B cell (primary cell): ENCODE results near the gene PTP4A1. TPM values are rescaled to one million over a fixed set of nuclear protein-coding genes. Genes with fewer than 3 reads are reported as not detected.

Source experiments
- ATAC-seq: fragments of 200-7000 bp; cut with Tn5 transposase; one replicate; pipeline ENCODE4 v1.10.0; 2021; ENCODE audit warnings: low read depth, mild to moderate bottlenecking, moderate number of reproducible peaks, moderate library complexity
- CTCF ChIA-PET: fragments of 350-600 bp; sonication (Branson Sonifier 250); formaldehyde crosslinking; loops from one replicate; lab custom pipeline; 2021; ENCODE audit warnings: antibody characterized with exemption, inconsistent platforms; lab: Charles Lee
- POLR2A ChIA-PET: fragments of 350-600 bp; sonication (Branson Sonifier 250); formaldehyde crosslinking; loops from one replicate; lab custom pipeline; 2021; ENCODE audit warnings: antibody characterized with exemption; lab: Charles Lee
- DNase-seq: peaks from one replicate; pipeline ENCODE4 v3.0.0; 2013
- H2AFZ ChIP-seq: 2 replicates; pipeline ENCODE4 v1.6.1; 2012; ENCODE audit warnings: mild to moderate bottlenecking, low read depth, low read length; ENCODE audit not compliant: insufficient read depth, poor library complexity, severe bottlenecking
- H3K27ac ChIP-seq, 2 donors: 1 replicate in 1 of 2; 2 replicates in 1 of 2; pipeline ENCODE4 v1.5.1; 2012 to 2013; ENCODE audit warnings: low read length in 2 of 2, mild to moderate bottlenecking in 2 of 2, moderate library complexity in 1 of 2
- H3K27me3 ChIP-seq, 4 experiments: fragments of 200-600 bp in 1 of 4; sonication (generic) in 1 of 4; replicated peaks in 1 of 4; 1 replicate in 2 of 4; 2 replicates in 2 of 4; pipeline versions ENCODE4 v1.6.1 to v1.7.0; 2013 to 2016; ENCODE audit warnings: low read length in 3 of 4, mild to moderate bottlenecking in 2 of 4, mixed read lengths in 1 of 4, moderate library complexity in 1 of 4; ENCODE audit not compliant: insufficient read depth in 4 of 4, control insufficient read depth in 3 of 4; ENCODE audit errors: control extremely low read depth in 1 of 4
- H3K36me3 ChIP-seq, 2 experiments: replicated peaks in 1 of 2; 1 replicate in 1 of 2; 2 replicates in 1 of 2; pipeline versions ENCODE4 v1.6.1 to v1.7.1; 2013; ENCODE audit warnings: low read length in 1 of 2; ENCODE audit not compliant: insufficient read depth in 2 of 2, control insufficient read depth in 1 of 2; ENCODE audit errors: control extremely low read depth in 1 of 2, extremely low read depth in 1 of 2
- H3K4me1 ChIP-seq, 2 donors: fragments of 200-600 bp in 1 of 2; sonication (generic) in 1 of 2; 1 replicate in 1 of 2; 2 replicates in 1 of 2; pipeline versions ENCODE4 v1.5.1 to v1.6.1; 2013 to 2017; ENCODE audit warnings: low read length in 2 of 2; ENCODE audit not compliant: control insufficient read depth in 2 of 2, insufficient read depth in 2 of 2
- H3K4me2 ChIP-seq: replicated peaks from 2 replicates; pipeline ENCODE3; 2012; ENCODE audit warnings: mild to moderate bottlenecking, low read depth, low read length; ENCODE audit not compliant: poor library complexity, severe bottlenecking
- H3K4me3 ChIP-seq, 5 experiments: fragments of 200-600 bp in 1 of 5; sonication (generic) in 1 of 5; 1 replicate in 3 of 5; 2 replicates in 2 of 5; pipeline versions ENCODE4 v1.5.1 to v1.7.0; 2011 to 2016; ENCODE audit warnings: low read length in 4 of 5, mild to moderate bottlenecking in 4 of 5, low read depth in 2 of 5, control low read depth in 1 of 5, moderate library complexity in 1 of 5; ENCODE audit not compliant: insufficient read depth in 1 of 5; ENCODE audit errors: control extremely low read depth in 1 of 5, extremely low read depth in 1 of 5
- H3K79me2 ChIP-seq: fragments of 200-600 bp; sonication (generic); one replicate; pipeline ENCODE4 v1.6.0; 2016; ENCODE audit warnings: low read length; ENCODE audit not compliant: control insufficient read depth, insufficient read depth
- H3K9ac ChIP-seq: fragments of 200-600 bp; sonication (generic); 2 replicates; pipeline ENCODE4 v1.6.1; 2017; ENCODE audit warnings: mild to moderate bottlenecking, low read length, moderate library complexity
- H3K9me3 ChIP-seq, 3 donors: one replicate each; pipeline versions ENCODE4 v1.6.1 to v1.7.1; 2013; ENCODE audit warnings: low read length in 2 of 3; ENCODE audit not compliant: control insufficient read depth in 2 of 3, insufficient read depth in 1 of 3; ENCODE audit errors: control extremely low read depth in 1 of 3
- H4K20me1 ChIP-seq: 2 replicates; pipeline ENCODE4 v1.6.0; 2012; ENCODE audit warnings: mild to moderate bottlenecking, low read length; ENCODE audit not compliant: insufficient read depth, control insufficient read depth, poor library complexity, severe bottlenecking
- H3K27ac Mint-ChIP-seq: one replicate; pipeline ENCODE4 v1.8.0; 2021; ENCODE audit warnings: mixed read lengths
- H3K27me3 Mint-ChIP-seq: one replicate; pipeline ENCODE4 v1.8.0; 2021; ENCODE audit warnings: mixed read lengths
- H3K4me1 Mint-ChIP-seq: one replicate; pipeline ENCODE4 v1.8.0; 2021; ENCODE audit warnings: mixed read lengths
- H3K4me3 Mint-ChIP-seq: one replicate; pipeline ENCODE4 v1.8.0; 2021; ENCODE audit warnings: mixed read lengths
- H3K9me3 Mint-ChIP-seq: one replicate; pipeline ENCODE4 v1.8.0; 2022; ENCODE audit warnings: mixed read lengths; ENCODE audit not compliant: insufficient read depth
- EZH2 ChIP-seq: IDR thresholded peaks from 2 replicates; pipeline ENCODE4 v1.6.1; 2012; ENCODE audit warnings: borderline replicate concordance, low read depth, mild to moderate bottlenecking, moderate library complexity, low read length; ENCODE audit not compliant: insufficient read depth, poor library complexity, severe bottlenecking
- WGBS: methylation state at CpG from one replicate; pipeline ENCODE4 v1.1.5; 2013; ENCODE audit warnings: missing lambda C conversion rate; ENCODE audit not compliant: insufficient coverage; 5-methylcytosine and 5-hydroxymethylcytosine counted together
- intact Hi-C: fragments of 100-400 bp; cut with micrococcal nuclease; formaldehyde crosslinking; loops from one replicate; pipeline ENCODE4 v1.10.0; 2022
- polyA plus RNA-seq: library from polyadenylated mRNA; depleted of rRNA; stranded (reverse); fragments of >200 nt; gene quantifications from 2 replicates; pipeline ENCODE4 v1.2.3, GENCODE V29; 2012
- total RNA-seq, 2 donors: library from RNA; stranded (reverse); fragments of 120-200 nt in 1 of 2; gene quantifications; 1 replicate in 1 of 2; 2 replicates in 1 of 2; pipeline versions ENCODE4 v1.2.3 to v1.2.4, GENCODE V29; 2013 to 2022
- TF ChIP-seq, protein P1 (sequence below): fragments of 200-600 bp; IDR thresholded peaks from one replicate; pipeline ENCODE4 v1.8.0; 2022; ENCODE audit warnings: antibody characterized with exemption, mild to moderate bottlenecking

Gene PTP4A1
- total and polyA plus RNA-seq, 2 donors (not counting 1 experiment from before 2014, with no cell fraction given), result 33.7 to 80.6 TPM

DNA sequence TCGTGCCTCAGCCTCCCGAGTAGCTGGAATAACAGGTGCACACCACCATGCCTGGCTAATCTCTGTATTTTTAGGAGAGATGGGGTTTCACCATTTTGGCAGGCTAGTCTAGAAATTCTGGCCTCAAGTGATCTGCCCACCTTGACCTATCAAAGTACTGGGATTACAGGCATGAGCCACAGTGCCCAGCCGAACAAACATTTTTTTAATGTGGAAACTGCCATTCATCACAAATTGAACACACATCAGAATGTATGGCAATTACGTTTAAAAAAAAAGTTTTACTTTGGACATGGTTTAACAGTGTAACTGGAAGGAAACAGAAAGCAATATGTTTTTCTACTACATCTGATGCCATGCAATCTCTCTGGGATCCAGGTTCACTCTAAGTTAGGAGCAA, 38.3 kb upstream of the PTP4A1 start:
- no peak overlapping the region for H3K27ac Mint-ChIP-seq
- Histone ChIP-seq H3K4me3 (no peak overlapping the region), H3K4me1 (peaks cover 0 to 6% of the 10 kb centered on the region in 2 donors), H3K27me3 (no peaks in the 10 kb centered on the region), H3K9me3 (no peaks in the 10 kb centered on the region), H3K4me2 (no peak overlapping the region), H4K20me1 (no peaks in the 10 kb centered on the region), H3K79me2 (no peaks in the 10 kb centered on the region), H3K36me3 (no peaks in the 10 kb centered on the region), H3K9ac (no peak overlapping the region), H2AFZ (no peak overlapping the region), H3K27ac (no peak overlapping the region)
- DNase-seq (no peak), ATAC-seq (no peak)
- ChIA-PET POLR2A (no interaction called here), CTCF (no interaction called here)
- intact Hi-C loops, result no loop called here
- TF ChIP-seq EZH2, result no peak
- TF ChIP-seq, protein P1, sequence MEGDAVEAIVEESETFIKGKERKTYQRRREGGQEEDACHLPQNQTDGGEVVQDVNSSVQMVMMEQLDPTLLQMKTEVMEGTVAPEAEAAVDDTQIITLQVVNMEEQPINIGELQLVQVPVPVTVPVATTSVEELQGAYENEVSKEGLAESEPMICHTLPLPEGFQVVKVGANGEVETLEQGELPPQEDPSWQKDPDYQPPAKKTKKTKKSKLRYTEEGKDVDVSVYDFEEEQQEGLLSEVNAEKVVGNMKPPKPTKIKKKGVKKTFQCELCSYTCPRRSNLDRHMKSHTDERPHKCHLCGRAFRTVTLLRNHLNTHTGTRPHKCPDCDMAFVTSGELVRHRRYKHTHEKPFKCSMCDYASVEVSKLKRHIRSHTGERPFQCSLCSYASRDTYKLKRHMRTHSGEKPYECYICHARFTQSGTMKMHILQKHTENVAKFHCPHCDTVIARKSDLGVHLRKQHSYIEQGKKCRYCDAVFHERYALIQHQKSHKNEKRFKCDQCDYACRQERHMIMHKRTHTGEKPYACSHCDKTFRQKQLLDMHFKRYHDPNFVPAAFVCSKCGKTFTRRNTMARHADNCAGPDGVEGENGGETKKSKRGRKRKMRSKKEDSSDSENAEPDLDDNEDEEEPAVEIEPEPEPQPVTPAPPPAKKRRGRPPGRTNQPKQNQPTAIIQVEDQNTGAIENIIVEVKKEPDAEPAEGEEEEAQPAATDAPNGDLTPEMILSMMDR, result no peak
- H3K9me3 Mint-ChIP-seq, result no peaks in the 10 kb centered on the region
- peaks cover 11% of the 10 kb centered on the region for H3K4me1 Mint-ChIP-seq
- H3K27me3 Mint-ChIP-seq, result no peaks in the 10 kb centered on the region
- H3K4me3 Mint-ChIP-seq, result no peak overlapping the region
- 100% methylated on average over 2 of the region's 4 CpGs for WGBS

GRCh38 chr6:63537201-63537958, 34.9 kb upstream of the PTP4A1 start:
- DNase-seq (no peak), ATAC-seq (no peak)
- Mint-ChIP-seq H3K9me3 (peaks cover under 1% of the 10 kb centered on the region), H3K27ac (no peak overlapping the region), H3K27me3 (peaks cover 1% of the 10 kb centered on the region), H3K4me1 (peaks cover 11% of the 10 kb centered on the region), H3K4me3 (no peak overlapping the region)
- intact Hi-C loops, result no loop called here
- Histone ChIP-seq H3K9me3 (no peaks in the 10 kb centered on the region), H3K27me3 (no peaks in the 10 kb centered on the region), H3K27ac (no peak overlapping the region), H3K4me2 (no peak overlapping the region), H2AFZ (no peak overlapping the region), H3K9ac (no peak overlapping the region), H3K4me1 (peaks cover 0 to 6% of the 10 kb centered on the region in 2 donors), H3K4me3 (no peak overlapping the region), H3K36me3 (no peaks in the 10 kb centered on the region), H3K79me2 (no peaks in the 10 kb centered on the region), H4K20me1 (no peaks in the 10 kb centered on the region)
- ChIA-PET CTCF (no interaction called here), POLR2A (no interaction called here)
- no peak for TF ChIP-seq EZH2
- TF ChIP-seq, protein P1, result no peak
- WGBS, result 62% methylated on average over 4 of the region's 9 CpGs
